Stimulated activated CD4-positive, alpha-beta T cell treated with anti-CD3 and anti-CD28 coated beads, Interleukin-1b, Interleukin-23, amount 100 ng/mL, for 48 hours (primary cell): ENCODE data around the gene ZNF174.

Experiments used
- DNase-seq: peaks from one replicate; pipeline ENCODE4 v3.0.0-alpha.2; 2020

The ZNF174 gene

GRCh38 chr16:3444032-3444388 lies 43.0 kb downstream of the ZNF174 start:
- DNase-seq: peak; percentile 66

- DNase-seq: no peak
These were observed 53.1 kb downstream of the ZNF174 start for GRCh38 chr16:3454093-3454492.

- no peak for DNase-seq
These were observed 53.7 kb downstream of the ZNF174 start for GRCh38 chr16:3454631-3455147.

- peak; percentile 88 for DNase-seq
These were observed 56.6 kb downstream of the ZNF174 start for GRCh38 chr16:3457434-3458252.

- DNase-seq: peak; percentile 6
These were observed 57.4 kb downstream of the ZNF174 start for GRCh38 chr16:3458278-3458851.

GRCh38 chr16:3458852-3459361 lies 57.9 kb downstream of the ZNF174 start:
- no peak for DNase-seq
